GM21526 (cell line): ENCODE results near the gene DNAJA4.
"Not testable (repeated sequence)": the region's sequence is repeated elsewhere in the genome, so short reads cannot be mapped to it uniquely, and the experiment has no call there.

ENCODE experiments used
- ATAC-seq: cut with Tn5 transposase; IDR thresholded peaks from one replicate; pipeline ENCODE4 v1.9.1; 2021; ENCODE audit warnings: moderate library complexity; ENCODE audit not compliant: unreplicated experiment, low FRiP score

DNAJA4 gene

DNA sequence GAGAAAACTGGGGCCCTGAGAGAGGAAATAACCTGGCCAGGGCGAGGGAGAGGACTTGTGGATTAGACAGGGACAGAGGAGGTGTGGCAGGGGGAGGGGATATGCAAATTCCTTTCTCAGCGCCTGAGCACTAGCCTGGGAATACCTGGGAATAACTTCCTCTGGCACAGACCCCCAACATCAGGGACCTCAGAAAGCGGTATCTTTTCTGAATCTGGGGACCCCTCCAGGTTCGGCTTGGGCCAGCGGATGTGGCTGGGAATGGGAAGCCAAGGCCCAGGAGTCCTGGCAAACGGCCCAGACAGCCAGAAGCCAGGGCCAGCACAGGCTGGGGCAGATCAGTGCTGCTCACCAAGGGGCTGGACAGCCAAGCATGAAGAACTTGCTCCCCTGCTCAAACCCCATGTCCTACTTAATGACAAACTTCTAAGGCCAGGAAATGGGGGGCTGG lies 20.8 kb upstream of the DNAJA4 start:
- no peak for ATAC-seq

DNA sequence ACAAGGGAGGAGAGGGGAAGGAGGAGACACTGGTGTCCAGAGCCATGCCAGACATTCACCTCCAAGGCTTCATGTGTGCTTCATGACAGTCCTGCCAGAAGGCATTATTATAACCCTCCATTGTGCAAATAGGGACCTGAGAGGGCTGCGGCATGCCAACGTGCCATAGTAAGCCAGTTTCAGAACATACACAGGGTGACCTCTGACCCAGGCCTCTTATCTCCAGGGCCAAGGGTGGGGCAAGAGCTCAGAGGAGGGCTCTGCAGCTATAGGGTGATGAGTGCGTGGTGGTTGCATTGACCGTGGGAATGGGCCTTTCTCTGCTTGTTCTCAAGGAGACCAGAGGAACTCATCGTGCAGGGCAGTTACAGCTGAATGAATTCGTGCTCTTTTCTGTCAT lies 20.3 kb upstream of the DNAJA4 start:
- ATAC-seq, result no peak

DNA sequence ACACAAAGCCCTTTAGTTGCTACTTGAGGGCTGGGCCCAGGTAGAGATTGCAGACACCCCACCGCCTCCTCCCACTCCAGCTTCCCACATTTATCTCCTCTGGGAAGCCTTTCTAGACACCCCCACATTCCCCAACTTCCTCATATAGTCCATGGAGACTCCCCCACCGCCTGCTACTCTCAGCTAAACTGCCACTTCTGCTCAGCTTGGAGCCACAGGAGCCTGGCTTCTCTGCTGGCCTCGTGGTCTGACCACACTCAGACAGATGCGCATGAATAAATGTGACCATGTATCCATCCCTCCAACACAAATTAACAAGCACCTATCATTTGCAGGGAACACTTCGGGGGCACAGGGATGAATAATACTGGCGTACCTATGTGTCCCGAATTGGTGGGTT lies 19.5 kb upstream of the DNAJA4 start:
- ATAC-seq, result no peak

DNA sequence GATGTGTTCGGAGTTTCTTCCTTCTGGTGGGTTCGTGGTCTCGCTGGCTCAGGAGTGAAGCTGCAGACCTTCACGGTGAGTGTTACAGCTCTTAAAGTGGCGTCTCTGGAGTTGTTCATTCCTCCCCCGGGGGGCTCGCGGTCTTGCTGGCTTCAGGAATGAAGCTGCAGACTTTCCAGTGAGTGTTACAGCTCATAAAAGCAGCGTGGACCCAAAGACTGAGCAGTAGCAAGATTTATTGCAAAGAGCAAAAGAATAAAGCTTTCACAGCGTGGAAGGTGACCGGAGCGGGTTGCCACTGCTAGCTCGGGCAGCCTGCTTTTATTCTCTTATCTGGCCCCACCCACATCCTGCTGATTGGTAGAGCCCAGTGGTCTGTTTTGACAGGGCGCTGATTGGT lies 19.0 kb upstream of the DNAJA4 start:
- not testable (repeated sequence) for ATAC-seq

DNA sequence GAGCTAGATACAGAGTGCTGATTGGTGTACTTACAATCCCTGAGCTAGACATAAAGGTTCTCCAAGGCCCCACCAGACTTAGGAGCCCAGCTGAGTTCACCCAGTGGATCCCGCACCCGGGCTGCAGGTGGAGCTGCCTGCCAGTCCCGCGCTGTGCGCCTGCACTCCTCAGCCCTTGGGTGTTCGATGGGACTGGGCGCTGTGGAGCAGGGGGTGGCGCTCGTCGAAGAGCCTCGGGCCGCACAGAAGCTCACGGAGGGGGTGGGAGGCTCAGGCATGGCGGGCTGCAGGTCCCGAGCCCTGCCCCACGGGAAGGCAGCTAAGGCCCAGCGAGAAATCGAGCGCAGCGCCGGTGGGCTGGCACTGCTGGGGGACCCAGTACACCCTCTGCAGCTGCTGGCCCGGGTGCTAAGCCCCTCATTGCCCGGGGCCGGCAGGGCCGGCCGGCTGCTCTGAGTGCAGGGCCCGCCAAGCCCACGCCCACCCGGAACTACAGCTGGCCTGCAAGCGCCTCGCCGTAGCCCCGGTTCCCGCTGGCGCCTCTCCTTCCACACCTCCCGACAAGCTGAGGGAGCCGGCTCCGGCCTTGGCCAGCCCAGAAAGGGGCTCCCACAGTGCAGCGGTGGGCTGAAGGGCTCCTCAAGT lies 18.3 kb upstream of the DNAJA4 start:
- not testable (repeated sequence) for ATAC-seq

DNA sequence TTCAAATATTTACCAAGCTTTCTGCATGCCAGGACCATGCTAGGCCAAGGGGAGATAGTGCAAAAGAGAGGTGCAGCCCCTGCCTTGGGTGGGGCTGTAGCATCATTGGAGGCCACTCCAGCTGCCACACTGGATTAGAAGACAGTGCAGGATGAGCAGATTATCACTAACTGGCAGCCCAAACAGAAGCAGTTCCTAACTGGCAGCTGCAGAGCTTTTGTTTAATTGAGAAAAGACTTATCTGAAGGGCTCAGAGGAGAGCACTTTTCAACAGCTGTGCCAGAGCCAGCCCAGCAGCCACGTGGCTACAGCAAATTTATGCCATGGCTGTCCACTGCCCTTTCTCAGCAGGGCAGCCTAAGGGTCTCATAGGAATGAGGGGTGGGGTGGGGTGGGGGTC lies 16.5 kb upstream of the DNAJA4 start:
- ATAC-seq, result no peak

DNA sequence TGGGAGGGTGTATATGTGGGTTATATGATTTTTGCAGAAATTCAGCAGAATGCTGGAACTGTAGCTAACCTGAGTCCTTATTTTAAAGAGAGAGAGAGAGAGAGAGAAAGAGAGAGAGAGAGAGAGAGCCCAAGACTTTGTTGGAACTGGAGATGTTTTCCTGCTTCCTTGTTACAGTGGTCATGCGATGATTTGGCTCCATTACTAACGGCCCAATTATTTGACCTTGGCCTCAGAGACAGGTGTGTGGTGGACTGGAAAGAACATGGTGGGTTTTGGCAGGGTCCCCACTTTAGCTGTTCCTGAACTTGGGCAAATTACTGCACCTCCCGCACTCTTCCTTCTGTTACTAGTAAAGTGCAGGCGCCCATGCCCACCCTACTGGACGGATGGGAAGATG lies 15.2 kb upstream of the DNAJA4 start:
- no peak for ATAC-seq

DNA sequence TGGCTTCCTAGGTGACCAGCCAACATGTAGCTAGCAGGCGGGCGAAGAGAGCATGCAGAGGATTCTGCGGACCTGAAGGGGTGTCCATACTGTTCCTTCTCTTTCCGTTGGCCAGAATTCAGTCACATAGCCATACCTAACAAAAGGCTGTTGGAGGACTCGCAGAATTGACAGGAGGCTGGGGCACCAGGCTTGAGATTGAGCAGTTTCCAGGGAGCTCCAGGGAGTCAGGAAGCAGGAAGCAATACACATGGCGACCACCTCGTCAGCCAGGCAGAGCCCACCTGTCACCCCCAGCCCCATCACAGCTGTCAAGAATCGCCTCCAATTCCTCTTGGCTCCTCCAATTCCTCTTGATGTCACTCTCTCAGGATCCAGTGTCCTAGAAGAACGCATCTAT lies 13.2 kb upstream of the DNAJA4 start:
- ATAC-seq, result no peak

DNA sequence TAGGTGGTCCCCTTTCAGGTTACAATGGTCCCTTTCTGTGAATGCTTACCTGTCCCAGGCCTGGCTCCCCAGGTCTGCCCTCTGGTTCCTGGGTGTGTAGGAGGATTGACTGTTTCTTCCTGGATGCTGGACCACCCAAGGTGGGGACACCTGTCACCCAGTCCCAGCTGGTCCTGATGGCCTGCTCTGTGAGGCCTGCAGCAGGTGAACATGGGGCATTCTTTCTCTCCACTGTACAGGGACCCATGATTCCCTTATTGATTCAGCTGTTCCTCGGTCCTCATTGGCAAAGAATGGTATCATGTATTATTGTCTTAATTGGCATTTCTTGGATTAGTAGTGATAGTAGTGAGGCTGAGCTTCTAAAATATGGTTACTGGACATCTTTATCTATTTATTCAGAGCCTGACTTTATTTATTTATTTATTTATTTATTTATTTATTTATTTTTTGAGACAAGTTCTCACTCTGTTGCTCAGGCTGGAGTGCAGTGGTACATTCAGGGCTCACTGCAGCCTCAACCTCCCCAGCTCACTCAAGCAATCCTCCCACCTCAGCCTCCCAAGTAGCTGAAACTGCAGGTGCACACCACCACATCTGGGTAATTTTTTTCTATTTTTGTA lies 8.8 kb upstream of the DNAJA4 start:
- ATAC-seq, result no peak

DNA sequence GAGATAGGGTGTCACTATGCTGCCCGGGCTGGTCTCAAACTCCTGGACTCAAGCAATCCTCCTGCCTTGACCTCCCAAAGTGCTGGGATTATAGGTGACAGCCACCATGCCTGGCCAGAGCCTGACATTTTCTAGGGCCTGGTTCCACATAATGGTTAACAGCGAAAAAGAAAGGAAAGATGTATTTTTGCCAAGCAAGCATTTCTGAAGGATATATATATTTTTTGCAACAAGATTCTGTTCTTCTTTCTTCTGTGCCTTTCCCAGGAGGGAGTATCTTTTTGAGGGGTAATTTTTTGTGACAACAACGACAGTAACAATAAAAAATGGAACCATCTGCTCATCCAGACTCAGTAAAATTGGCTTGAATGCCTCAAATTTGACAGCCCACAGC lies 8.3 kb upstream of the DNAJA4 start:
- no peak for ATAC-seq

DNA sequence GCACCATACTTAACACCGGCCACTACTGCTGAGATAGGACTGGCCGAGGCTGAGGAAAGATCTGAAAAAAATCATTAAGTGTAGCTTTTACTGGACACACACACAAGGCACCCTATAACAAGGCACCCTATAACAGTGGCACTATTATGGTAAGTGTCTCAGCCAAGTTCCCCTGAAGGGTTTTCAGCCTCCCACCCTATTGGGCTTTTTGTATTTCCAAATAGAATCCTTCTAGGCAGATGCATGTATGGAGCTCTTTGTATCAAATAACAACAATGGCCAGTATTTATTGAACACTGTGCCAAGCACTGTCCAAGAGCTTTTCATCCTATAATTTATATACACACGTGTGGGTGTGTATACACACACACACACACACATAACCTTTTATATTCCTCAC lies 6.7 kb upstream of the DNAJA4 start:
- ATAC-seq, result no peak

DNA sequence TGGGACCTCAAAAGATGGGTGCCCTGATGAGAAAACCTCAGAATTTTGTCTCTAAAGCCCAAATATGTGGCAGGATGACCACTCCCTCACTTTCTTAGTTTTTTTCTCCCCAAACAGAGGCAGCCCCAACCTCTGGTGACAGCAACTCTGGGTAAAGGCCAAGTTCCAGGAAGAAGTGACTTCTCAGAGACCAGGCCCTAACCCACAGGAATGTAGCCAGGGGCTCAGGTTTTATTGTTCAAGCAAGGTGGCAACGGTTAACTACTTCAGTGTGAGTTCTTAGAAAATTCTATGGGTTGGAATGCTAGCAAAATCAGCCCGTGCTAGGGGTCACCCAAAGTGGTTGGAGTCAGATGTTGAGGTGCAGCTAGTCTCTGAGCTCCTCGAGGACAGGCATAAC lies 5.1 kb upstream of the DNAJA4 start:
- no peak for ATAC-seq

DNA sequence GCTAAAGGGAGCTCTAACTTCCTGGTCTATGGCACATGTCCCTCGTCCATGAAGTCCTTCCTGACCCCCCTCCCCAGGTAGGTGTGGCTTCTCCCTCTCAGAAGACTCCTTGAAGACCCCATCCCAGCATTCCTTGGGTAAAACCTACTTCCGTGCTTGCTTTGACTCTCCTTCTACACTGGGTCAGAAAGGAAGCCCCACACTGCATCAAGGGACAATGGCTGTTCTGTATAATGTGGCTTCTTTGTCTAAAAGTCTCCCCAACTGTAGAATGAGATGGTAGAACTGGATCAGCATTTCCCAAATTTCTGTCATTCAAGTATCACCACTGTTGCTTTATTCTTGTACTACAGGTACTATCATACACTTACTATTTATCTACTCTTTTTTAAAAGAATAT lies 3.9 kb upstream of the DNAJA4 start:
- ATAC-seq, result no peak

DNA sequence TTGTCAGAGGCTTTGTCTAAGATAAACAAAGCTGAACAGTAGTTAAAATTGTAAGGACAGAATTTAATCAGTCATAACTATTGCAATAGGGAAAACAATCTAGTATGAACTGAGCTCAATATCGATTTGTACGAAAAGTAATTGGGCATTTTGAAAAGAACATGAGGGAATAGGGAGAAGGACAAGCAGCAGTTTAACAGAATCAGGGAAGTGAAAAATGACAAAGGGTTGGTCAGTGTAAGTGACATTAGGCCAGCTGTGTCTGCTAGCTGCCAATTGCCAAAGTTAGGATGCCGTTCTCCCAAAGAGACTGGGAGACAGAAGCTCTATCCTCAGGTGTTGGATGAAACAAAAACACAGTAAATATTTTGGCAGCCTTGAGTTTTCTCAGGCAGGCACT lies 3.3 kb upstream of the DNAJA4 start:
- no peak for ATAC-seq

DNA sequence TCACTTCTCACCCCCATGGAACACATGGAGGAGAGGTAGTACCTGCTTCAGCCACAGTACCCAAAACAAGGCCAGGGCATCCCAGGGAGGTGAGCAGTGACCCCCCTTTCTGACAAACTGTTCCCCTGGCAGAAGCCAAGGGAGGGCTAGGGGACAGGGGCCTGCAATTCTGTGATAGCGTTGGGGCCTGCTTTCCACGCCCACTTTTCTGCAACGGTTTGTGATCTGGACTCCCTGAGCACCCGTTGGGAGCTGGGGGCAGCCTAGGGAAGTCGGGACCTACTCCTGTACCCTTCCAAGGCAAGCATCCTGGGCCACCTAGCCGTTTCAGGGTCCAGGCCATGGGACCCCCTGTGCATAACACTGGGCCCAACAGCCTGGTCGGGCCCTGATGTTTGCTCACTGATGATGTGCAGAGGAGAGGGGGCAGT lies 996 bp upstream of the DNAJA4 start:
- no peak for ATAC-seq

DNA sequence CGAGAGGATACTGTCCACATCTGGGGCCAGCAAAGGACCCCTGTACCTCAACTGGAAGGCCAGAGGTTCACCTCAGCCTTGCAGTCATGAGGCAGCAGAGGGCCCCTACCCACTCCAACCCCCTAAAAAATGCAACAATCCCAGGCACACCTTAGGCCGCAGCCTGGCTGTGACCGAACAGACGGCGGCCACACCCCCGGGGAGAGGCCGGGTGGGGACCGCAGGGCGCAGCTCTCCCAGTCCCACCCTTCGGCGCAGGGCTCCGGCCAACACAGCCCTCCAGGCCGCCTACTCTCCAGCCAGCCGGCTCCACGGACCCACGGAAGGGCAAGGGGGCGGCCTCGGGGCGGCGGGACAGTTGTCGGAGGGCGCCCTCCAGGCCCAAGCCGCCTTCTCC lies 457 bp upstream of the DNAJA4 start:
- no peak for ATAC-seq

DNA sequence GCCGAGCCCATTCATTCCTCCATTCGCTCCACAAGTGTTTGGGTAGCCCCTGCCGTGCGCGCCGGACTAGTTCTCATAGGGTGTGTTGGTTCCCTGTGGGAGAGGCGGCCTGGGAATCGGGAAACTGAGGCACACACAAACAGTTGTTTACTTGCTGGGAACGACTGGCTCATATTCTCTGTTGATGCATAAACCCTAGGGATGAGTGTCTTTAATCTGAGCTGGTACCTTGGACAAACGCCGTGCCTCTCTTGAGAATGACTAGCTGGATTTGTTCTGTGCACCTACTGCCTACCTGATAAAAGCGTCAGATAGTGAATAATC lies 737 bp downstream of the DNAJA4 start:
- ATAC-seq, result no peak

DNA sequence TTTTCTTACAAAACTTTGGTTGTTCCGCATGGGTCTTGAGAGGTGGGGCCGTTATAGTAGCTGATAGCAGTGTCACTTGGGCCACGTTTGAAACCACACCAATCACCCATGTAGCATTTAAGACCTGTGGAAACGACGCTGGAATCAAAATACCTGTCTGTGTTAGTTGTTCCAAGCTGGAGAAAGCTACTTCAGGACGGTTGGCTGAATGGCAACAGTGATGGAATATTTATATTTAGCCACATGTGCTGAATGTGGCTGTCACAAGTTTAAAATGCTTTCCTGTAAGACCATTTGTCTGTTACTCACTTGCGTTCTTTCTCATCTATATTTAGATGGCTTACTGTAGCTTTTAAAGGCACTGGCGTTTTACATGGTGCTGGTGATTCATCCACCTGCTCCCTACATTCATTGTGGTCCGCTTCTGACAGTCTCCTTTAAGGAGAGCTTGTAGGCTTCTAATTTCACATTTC lies 1.4 kb downstream of the DNAJA4 start:
- ATAC-seq, result no peak

DNA sequence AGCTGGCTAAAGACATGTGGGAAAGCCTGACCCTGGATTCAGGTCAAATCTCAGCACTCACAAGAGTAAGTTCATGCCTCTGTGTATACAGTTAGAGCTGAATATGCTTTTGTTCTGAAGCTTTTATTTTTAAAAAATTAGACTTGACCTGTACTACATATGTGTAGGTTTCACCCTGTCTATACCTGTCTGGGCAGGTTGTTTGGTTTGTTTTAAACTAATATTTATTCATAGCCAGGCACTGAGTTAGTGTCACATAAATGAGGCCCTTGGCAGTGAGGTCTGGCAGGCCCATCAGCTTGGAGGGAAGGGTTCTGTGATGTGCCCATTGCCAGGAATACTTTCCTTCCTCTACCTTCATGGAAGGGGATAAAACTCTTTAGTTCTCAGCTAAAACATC lies 1.9 kb downstream of the DNAJA4 start:
- ATAC-seq, result no peak

DNA sequence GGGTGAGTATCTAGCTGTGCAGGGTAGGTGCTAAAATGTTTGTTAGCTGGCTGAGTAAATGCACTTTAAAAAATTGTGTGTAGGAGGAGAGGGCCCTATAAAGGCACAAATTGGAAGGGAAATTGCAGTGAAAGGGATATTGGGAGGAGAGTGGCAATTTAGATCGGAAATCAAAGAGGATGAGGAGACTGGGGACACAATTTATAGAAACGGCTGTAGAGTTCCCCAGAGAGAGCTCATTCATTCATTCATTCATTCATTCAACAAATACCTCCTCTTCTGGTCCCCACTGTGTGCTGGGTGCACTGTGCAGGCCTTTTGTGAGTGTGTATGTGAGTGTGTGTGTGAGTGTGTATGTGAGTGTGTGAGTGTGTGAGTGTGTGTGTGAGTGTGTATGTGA lies 2.4 kb downstream of the DNAJA4 start:
- ATAC-seq, result no peak

DNA sequence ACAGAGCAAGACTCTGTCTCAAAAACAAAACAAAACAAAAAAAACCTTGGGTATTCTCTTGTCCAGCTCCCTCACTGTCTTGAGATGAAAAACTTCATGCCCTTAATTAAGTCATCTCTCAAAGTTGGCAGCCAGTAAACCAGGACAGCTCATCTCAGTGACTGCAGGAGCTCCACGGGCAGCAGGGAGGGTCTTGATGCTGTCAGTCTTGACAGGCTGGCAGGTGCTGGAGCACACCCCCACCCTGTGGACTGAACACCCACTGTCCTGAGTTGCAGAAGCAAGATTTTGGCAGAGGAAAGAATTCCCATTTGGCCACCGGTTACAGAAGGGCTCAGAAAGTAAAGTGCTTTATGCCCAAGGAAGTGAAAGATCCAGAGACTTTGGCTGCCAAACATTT lies 8.0 kb downstream of the DNAJA4 start:
- no peak for ATAC-seq

DNA sequence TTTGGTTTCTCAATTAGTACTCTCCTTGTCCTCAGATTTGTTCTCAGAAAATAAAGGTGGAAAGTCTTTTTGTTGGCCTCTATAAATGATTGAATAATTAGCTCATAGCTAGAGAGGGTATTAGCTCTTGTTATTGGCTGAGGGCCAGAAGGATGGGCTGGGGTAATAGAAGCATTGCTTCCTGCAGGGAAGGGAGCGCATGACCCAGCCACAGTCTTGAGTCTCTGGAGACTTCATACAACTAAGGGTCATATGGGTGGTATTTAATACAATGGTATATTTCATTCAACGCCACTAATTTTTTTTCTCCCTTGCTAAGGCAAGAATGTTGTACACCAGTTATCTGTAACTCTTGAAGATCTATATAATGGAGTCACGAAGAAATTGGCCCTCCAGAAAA lies 8.4 kb downstream of the DNAJA4 start:
- no peak for ATAC-seq

DNA sequence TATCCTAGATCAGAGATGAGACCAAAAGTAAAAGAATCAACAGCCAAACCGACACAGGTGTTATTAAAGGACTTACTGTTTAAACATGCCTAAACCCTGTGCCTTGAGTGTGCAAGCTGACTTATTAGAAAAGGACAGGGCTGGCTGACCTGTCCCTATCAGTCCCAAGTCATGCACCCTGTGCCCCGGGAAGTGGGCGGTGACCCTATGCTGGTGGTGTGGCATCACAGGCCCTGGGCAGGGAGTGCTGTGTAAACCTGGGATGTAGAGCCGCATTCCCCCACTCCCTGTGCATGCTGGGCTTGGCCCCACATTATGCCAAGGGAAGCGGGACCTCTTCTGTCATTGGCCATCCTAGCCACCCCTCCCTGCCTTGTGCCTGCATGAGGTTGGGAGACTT lies 10.6 kb downstream of the DNAJA4 start:
- no peak for ATAC-seq
